Islet precursor cell (in vitro differentiated cells): ENCODE data around the gene CBX8.

Experiments used
- DNase-seq: peaks from one replicate; pipeline ENCODE4 v3.0.0-alpha.2; 2018

The CBX8 gene

GRCh38 chr17:79834565-79835469 lies 37.9 kb upstream of the CBX8 start:
- peak; percentile 84 for DNase-seq

- DNase-seq = peak; percentile 68
Observed at GRCh38 chr17:79833744-79834564, 37.1 kb upstream of the CBX8 start.

GRCh38 chr17:79833110-79833450 lies 36.2 kb upstream of the CBX8 start:
- DNase-seq = no peak

GRCh38 chr17:79832218-79833109 lies 35.6 kb upstream of the CBX8 start:
- peak; percentile 63 for DNase-seq

GRCh38 chr17:79831265-79832217 lies 34.7 kb upstream of the CBX8 start:
- peak; percentile 72 for DNase-seq

GRCh38 chr17:79830763-79831264 lies 33.9 kb upstream of the CBX8 start:
- DNase-seq = peak; percentile 59

GRCh38 chr17:79830303-79830702 lies 33.4 kb upstream of the CBX8 start:
- peak; percentile 55 for DNase-seq

GRCh38 chr17:79829457-79829856 lies 32.6 kb upstream of the CBX8 start:
- no peak for DNase-seq

- DNase-seq = no peak
Observed at GRCh38 chr17:79829004-79829403, 32.1 kb upstream of the CBX8 start.

GRCh38 chr17:79826841-79827578 lies 30.1 kb upstream of the CBX8 start:
- no peak for DNase-seq

GRCh38 chr17:79826204-79826680 lies 29.4 kb upstream of the CBX8 start:
- DNase-seq = no peak

GRCh38 chr17:79825580-79825921 lies 28.7 kb upstream of the CBX8 start:
- DNase-seq = no peak

- DNase-seq = no peak
Observed at GRCh38 chr17:79824893-79825579, 28.2 kb upstream of the CBX8 start.

- no peak for DNase-seq
Observed at GRCh38 chr17:79824234-79824633, 27.4 kb upstream of the CBX8 start.

- no peak for DNase-seq
Observed at GRCh38 chr17:79822583-79823124, 25.8 kb upstream of the CBX8 start.

GRCh38 chr17:79821331-79822095 lies 24.6 kb upstream of the CBX8 start:
- DNase-seq = no peak

GRCh38 chr17:79820959-79821330 lies 24.1 kb upstream of the CBX8 start:
- DNase-seq = no peak

GRCh38 chr17:79819534-79820276 lies 22.8 kb upstream of the CBX8 start:
- no peak for DNase-seq
